Panc1 (cell line): ENCODE measurements around the gene RARA. TPM values are rescaled to one million over a fixed set of nuclear protein-coding genes. Genes with fewer than 3 reads are reported as not detected.

Source experiments
- ATAC-seq: fragments of 200-7000 bp; cut with Tn5 transposase; 2 replicates; pipeline ENCODE4 v1.9.1; 2020; ENCODE audit warnings: mild to moderate bottlenecking, moderate library complexity
- BruUV-seq: library from RNA; stranded (reverse); fragments of 400-500 nt; replicated peaks from 2 replicates; lab custom pipeline; 2021; lab: Mats Ljungman, UMichigan
- CTCF ChIA-PET: fragments of 300-600 bp; sonication (Branson Sonifier 250); formaldehyde crosslinking; loops from one replicate; lab custom pipeline; 2022; ENCODE audit warnings: antibody characterized with exemption; lab: Charles Lee
- POLR2A ChIA-PET: fragments of 300-600 bp; sonication (Branson Sonifier 250); formaldehyde crosslinking; loops from one replicate; lab custom pipeline; 2022; ENCODE audit warnings: antibody characterized with exemption; lab: Charles Lee
- DNase-seq: peaks from one replicate; pipeline ENCODE4 v3.0.0-alpha.2; 2010; ENCODE audit warnings: low read depth, low spot score
- H3K27ac ChIP-seq: 2 replicates; pipeline ENCODE4 v1.5.1; 2011; ENCODE audit warnings: mild to moderate bottlenecking, low read length, inconsistent platforms
- H3K27me3 ChIP-seq: fragments of 200-500 bp; sonication (Bioruptor generic); 2 replicates; pipeline ENCODE4 v1.6.0; 2014; ENCODE audit warnings: low read length, inconsistent platforms; ENCODE audit not compliant: control insufficient read depth, insufficient read depth
- H3K36me3 ChIP-seq: fragments of 200-500 bp; sonication (Bioruptor generic); 2 replicates; pipeline ENCODE4 v1.5.1; 2014; ENCODE audit warnings: inconsistent platforms, mild to moderate bottlenecking, low read length, moderate library complexity; ENCODE audit not compliant: control insufficient read depth, insufficient read depth
- H3K4me1 ChIP-seq: 2 replicates; pipeline ENCODE4 v1.5.1; 2011; ENCODE audit warnings: inconsistent platforms, mild to moderate bottlenecking, low read length, moderate library complexity; ENCODE audit not compliant: control insufficient read depth, insufficient read depth
- H3K4me3 ChIP-seq, 2 experiments: 2 replicates each; pipeline ENCODE4 v1.5.1; 2011 to 2012; ENCODE audit warnings: low read depth in 2 of 2, low read length in 2 of 2, mild to moderate bottlenecking in 2 of 2, inconsistent platforms in 1 of 2, moderate library complexity in 1 of 2
- H3K9me3 ChIP-seq: fragments of 200-500 bp; sonication (Bioruptor generic); 2 replicates; pipeline ENCODE4 v1.5.1; 2014; ENCODE audit warnings: low read depth, mild to moderate bottlenecking, inconsistent platforms, low read length, moderate library complexity; ENCODE audit not compliant: control insufficient read depth, insufficient read depth
- POLR2AphosphoS5 ChIP-seq: IDR thresholded peaks from 2 replicates; pipeline ENCODE4 v1.6.1; 2012; ENCODE audit warnings: mild to moderate bottlenecking, low read depth, low read length, moderate library complexity
- SIN3A ChIP-seq: IDR thresholded peaks from 2 replicates; pipeline ENCODE4 v1.6.1; 2012; ENCODE audit warnings: low read depth, mild to moderate bottlenecking, low read length, moderate library complexity, borderline replicate concordance; ENCODE audit not compliant: insufficient read depth
- TCF7L2 ChIP-seq: IDR thresholded peaks from 2 replicates; pipeline ENCODE4 v1.6.1; 2011; ENCODE audit warnings: mild to moderate bottlenecking, low read depth, low read length, inconsistent platforms
- in situ Hi-C: cut with HindIII; loops from 2 replicates; pipeline ENCODE4 v1.10.0; 2016; ENCODE audit warnings: low sequenced_read_pairs, low pct_unique_long_range_greater_than_20kb
- intact Hi-C: fragments of 100-400 bp; cut with micrococcal nuclease; formaldehyde crosslinking; loops from one replicate; pipeline ENCODE4 v1.10.0; 2022; ENCODE audit not compliant: unreplicated experiment
- total RNA-seq: library from RNA; stranded (reverse); gene quantifications from one replicate; pipeline ENCODE4 v1.2.1, GENCODE V29; 2021; ENCODE audit not compliant: unreplicated experiment
- TF ChIP-seq, protein P1 (sequence below): fragments of 450-650 bp; IDR thresholded peaks from 2 replicates; pipeline ENCODE4 v1.5.1; 2017; ENCODE audit warnings: mild to moderate bottlenecking
- TF ChIP-seq, protein P2 (sequence below), 2 experiments: IDR thresholded peaks; 2 replicates each; pipeline ENCODE4 v1.6.1; 2011 to 2012; ENCODE audit warnings: low read depth in 2 of 2, control low read depth in 1 of 2, low read length in 1 of 2, mild to moderate bottlenecking in 1 of 2, moderate library complexity in 1 of 2; ENCODE audit not compliant: insufficient read depth in 1 of 2

The RARA gene
- total RNA-seq, 1 experiment from 2014 or later, result 55.6 TPM

DNA sequence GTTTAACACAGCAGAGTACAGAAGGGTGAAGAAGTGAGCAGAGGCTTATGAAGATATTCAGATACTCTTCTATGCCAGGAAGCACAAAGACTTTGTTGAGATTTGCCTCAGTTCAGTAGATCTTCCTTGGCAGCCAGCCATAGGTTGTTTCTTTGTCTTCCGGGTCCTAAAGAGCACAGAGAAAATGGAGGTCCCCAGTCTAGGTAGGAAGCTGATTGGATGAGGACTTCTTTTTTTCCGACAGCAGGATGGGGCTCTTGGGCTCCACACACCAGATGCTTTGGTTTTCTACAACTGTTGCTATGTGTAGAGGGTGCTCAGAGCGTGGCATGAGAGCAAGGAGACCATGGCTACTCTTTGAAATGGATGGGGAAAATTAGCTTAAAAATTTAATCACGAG is 29.6 kb upstream of the RARA start:
- TF ChIP-seq POLR2AphosphoS5, result no peak
- TF ChIP-seq, protein P1, sequence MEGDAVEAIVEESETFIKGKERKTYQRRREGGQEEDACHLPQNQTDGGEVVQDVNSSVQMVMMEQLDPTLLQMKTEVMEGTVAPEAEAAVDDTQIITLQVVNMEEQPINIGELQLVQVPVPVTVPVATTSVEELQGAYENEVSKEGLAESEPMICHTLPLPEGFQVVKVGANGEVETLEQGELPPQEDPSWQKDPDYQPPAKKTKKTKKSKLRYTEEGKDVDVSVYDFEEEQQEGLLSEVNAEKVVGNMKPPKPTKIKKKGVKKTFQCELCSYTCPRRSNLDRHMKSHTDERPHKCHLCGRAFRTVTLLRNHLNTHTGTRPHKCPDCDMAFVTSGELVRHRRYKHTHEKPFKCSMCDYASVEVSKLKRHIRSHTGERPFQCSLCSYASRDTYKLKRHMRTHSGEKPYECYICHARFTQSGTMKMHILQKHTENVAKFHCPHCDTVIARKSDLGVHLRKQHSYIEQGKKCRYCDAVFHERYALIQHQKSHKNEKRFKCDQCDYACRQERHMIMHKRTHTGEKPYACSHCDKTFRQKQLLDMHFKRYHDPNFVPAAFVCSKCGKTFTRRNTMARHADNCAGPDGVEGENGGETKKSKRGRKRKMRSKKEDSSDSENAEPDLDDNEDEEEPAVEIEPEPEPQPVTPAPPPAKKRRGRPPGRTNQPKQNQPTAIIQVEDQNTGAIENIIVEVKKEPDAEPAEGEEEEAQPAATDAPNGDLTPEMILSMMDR, result no peak
- no peak for TF ChIP-seq SIN3A
- TF ChIP-seq TCF7L2, result no peak
- TF ChIP-seq, protein P2, sequence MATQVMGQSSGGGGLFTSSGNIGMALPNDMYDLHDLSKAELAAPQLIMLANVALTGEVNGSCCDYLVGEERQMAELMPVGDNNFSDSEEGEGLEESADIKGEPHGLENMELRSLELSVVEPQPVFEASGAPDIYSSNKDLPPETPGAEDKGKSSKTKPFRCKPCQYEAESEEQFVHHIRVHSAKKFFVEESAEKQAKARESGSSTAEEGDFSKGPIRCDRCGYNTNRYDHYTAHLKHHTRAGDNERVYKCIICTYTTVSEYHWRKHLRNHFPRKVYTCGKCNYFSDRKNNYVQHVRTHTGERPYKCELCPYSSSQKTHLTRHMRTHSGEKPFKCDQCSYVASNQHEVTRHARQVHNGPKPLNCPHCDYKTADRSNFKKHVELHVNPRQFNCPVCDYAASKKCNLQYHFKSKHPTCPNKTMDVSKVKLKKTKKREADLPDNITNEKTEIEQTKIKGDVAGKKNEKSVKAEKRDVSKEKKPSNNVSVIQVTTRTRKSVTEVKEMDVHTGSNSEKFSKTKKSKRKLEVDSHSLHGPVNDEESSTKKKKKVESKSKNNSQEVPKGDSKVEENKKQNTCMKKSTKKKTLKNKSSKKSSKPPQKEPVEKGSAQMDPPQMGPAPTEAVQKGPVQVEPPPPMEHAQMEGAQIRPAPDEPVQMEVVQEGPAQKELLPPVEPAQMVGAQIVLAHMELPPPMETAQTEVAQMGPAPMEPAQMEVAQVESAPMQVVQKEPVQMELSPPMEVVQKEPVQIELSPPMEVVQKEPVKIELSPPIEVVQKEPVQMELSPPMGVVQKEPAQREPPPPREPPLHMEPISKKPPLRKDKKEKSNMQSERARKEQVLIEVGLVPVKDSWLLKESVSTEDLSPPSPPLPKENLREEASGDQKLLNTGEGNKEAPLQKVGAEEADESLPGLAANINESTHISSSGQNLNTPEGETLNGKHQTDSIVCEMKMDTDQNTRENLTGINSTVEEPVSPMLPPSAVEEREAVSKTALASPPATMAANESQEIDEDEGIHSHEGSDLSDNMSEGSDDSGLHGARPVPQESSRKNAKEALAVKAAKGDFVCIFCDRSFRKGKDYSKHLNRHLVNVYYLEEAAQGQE (IDR thresholded peaks at IDR 0.05; ENCODE audit: insufficient read depth in 1 of 2, low read depth in 2 of 2, low read length in 1 of 2), result no peak
- no TSS peak for BruUV-seq
- intact Hi-C loops (no loop called here), in situ Hi-C loops (no loop called here)
- POLR2A ChIA-PET, result interaction anchor here (0.6 kb wide), 1 partner anchor 131 kb away, joined by 3 read pairs; no protein-coding TSS in a partner anchor
- no peak for ATAC-seq
- no peaks in the 10 kb centered on the region for H3K9me3 ChIP-seq
- no peak for DNase-seq
- H3K27me3 ChIP-seq, result no peaks in the 10 kb centered on the region
- H3K4me1 ChIP-seq, result no peaks in the 10 kb centered on the region
- CTCF ChIA-PET, result interaction anchor here (0.7 kb wide), 1 partner anchor 12 kb away, joined by 5 read pairs; no protein-coding TSS in a partner anchor
- H3K4me3 ChIP-seq, result no peak overlapping the region
- no peaks in the 10 kb centered on the region; the same call in 1 of the 2 replicates for H3K36me3 ChIP-seq
- no peak overlapping the region for H3K27ac ChIP-seq

DNA sequence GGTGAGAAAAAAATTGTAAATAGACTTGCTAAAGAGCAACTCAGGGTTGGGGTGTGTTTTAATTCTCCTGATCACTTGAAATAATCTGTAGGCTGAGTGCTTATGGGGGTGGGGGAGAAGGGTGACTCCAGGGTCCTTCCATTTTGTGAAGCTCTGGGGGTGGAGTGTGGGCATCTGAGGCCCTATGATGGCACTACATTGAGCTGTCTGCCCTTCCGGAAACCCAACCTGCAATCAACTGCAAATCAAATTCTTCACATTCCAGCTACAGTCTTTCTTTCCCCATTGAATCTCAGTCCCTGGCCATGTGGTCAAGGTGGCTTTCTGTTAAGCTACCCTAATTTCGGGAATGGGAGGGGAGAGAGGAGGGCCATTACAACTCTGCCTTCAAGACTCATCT is 27.3 kb upstream of the RARA start:
- H3K4me1 ChIP-seq, result no peaks in the 10 kb centered on the region
- ATAC-seq (no peak), DNase-seq (no peak)
- CTCF ChIA-PET, result interaction anchor here (0.7 kb wide), 1 partner anchor 254 kb away, joined by 8 read pairs; no protein-coding TSS in a partner anchor
- BruUV-seq, result no TSS peak
- no peak overlapping the region for H3K4me3 ChIP-seq
- H3K9me3 ChIP-seq, result no peaks in the 10 kb centered on the region
- POLR2A ChIA-PET, result interaction anchor here (0.7 to 1.0 kb wide), 2 partner anchors 65 to 79 kb away, joined by 3 to 18 read pairs; no protein-coding TSS in a partner anchor
- TF ChIP-seq POLR2AphosphoS5, result no peak; the same call in 1 of the 2 replicates
- no peak for TF ChIP-seq SIN3A
- no peak for TF ChIP-seq TCF7L2
- TF ChIP-seq, protein P1, result no peak
- TF ChIP-seq, protein P2 (IDR thresholded peaks at IDR 0.05; ENCODE audit: insufficient read depth in 1 of 2, low read depth in 2 of 2, low read length in 1 of 2), result no peak
- no peaks in the 10 kb centered on the region; the same call in 1 of the 2 replicates for H3K36me3 ChIP-seq
- no peak overlapping the region for H3K27ac ChIP-seq
- intact Hi-C loops (no loop called here), in situ Hi-C loops (no loop called here)
- no peaks in the 10 kb centered on the region for H3K27me3 ChIP-seq
